Iris pigment epithelial cell (primary cell): ENCODE data around the gene SRRM3.
A peak's percentile ranks its signal among the peaks of the same experiment; 100 is the strongest.
"Not testable (repeated sequence)": the region's sequence is repeated elsewhere in the genome, so short reads cannot be mapped to it uniquely, and the experiment has no call there.

Source experiments
- DNase-seq: peaks from one replicate; pipeline ENCODE4 v3.0.0-alpha.2; 2011; ENCODE audit warnings: low read depth

SRRM3 gene

DNA sequence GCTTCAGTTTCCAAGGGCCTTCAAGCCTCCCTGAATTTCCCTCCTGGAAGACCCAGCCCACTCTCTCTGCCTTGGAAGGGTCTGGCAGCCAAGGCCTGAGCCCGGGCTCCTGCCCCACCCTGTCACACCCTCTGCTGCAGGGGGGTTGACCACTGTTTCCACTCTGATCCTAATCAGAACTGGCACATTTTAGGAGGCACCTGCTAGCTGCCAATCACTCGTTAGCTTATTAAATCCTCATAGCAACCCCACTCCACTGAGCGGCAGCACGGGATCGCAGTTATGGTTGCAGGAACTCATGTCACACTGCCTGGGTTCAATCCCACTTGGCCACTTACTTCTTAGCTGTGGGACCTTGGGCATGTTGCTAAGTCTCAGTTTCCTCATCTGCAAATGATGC is 113.7 kb downstream of the SRRM3 start:
- DNase-seq: no peak

DNA sequence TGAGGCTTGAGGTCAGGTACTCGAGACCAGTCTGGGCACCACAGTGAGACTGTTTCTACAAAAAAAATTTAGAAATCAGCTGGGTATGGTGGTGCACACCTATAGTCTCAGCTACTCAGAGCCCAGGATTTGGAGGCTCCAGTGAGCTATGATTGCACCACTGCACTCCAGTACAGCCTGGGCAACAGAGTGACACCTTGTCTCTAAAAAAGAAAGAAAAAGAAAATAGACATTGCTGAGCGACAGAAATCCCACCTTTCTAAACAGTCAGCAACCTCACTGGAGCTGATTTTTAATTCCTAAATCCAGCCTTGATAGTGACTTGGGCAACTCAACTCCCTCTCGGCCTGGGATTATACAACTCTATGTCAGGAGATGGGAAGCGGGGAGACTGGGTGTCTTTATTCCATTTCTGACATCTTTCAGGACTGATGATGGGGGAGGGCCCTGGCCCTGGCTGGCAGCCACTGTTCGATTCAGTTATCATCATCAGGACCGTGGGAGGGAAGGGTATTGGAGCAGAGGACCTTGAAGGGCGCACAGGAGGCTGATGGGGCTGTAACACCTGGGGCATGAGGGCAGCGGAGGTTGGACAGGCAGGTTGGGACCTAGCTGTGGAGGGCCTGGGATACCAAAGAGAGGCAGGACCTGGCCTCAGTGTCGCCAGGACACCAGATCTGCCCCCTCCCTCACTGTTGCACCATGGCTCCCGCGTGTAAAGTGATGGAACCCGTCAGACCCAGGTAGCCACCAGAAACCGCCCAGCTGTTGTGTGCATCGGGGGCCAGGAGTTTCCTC is 115.5 kb downstream of the SRRM3 start:
- DNase-seq: no peak

DNA sequence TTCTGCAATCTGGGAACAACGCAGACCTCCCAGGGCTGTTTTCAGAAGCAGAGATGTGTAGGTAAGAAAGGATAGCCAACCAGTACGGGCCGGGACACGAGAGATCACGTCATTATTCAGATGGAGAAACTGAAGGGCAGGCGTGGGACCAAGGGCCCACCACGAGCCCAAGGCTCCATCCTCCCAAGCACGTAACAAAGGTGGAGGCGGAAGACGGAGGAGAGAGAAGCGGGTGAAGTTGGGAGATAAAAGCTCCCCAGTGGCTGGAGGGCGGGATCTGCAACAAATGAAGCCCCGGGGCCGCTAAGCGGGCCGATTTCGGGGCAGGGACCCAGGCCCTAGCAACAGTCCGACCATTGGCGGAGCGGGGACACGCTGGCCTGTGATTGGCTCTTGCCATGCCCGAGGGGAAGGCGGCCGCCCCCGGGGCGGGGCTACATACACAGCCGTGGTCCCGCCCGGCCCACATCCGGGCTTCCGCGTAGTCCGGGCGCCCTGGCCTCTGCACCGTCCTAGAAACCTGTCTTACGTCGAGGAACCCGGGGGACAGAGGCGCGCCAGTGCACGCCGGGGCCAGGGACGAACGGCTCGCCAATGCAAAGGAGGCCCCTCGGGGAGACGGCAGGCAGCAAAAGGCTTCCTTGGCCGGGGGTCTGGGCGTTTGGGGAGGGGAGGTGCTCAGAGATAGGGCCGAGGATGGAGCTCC is 116.2 kb downstream of the SRRM3 start:
- peak; percentile 97 for DNase-seq

DNA sequence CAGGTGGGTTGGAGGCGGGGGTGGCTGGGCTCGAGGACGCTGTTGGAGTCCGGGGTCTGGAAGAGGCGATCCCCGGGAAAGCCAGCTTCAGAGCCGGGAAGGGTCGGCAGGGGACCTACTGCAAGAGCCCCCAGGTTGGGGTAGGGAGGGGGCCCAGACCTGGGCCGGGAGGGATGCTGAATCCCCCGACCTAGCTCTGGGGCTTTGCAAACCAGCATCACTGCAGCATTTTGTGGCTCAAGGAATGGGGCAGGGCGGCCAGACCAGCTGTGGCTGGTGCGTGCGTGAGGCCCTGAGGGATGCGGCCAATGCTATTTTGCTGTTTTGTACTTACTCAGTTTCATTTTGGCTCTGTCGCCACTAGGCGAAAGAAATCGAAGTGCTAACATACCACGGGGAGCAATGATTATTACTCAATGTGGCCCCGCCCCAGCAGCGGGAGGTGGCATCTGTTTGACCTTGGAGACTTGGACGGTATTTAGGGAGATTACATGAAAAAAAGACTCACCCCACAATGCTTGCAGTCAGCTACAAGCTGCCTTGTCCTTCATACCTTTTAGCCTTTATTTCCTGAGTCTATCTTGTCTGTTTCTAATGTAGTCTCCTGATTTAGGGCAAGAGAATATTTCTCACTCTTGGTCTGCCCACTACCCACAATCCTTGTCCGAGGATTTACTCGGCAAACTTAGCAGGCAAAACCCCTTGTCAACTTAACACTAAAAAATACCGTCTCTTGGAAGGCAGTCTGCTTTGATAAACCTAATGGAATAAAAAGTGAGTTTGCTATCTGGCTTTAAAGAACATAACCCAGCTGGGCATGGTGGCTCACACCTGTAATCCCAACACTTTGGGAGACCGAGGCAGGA is 117.0 kb downstream of the SRRM3 start:
- peak; percentile 96 for DNase-seq

DNA sequence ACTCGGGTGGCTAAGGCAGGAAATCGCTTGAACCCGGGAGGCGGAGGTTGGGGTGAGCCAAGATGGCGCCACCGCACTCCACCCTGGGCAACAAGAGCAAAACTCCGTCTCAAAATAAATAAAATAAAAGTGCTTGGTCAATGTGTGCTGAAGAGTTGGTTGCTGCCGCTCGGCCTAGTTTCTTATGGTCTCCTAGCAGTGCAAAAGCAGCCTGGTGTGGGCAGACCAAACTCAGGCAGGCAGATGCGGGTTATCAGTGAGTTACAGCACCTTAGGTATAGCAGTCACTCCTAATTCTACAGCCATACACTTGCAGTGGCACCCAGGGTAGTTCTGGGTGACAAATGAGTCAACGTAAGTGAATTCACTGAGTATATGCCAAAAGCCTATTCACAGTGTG is 123.4 kb downstream of the SRRM3 start:
- DNase-seq: no peak

DNA sequence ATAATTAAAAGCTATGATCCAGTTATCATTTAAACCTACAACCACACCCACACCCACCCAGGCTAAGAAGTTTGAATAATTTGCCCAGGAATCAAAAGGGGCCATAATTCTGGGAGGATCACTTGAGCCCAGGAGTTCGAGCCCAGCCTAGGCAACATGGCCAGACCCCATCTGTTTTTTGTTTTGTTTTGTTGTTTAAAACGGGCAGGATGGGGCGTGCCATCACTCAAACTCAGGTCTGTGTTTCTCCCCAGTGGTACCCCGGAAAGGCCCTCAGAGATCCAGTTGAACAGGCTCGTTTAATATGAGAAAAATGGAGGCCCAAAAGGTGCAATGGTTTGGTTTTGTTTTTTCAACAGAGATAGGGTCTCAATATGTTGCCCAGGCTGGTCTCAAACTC is 124.1 kb downstream of the SRRM3 start:
- no peak for DNase-seq

DNA sequence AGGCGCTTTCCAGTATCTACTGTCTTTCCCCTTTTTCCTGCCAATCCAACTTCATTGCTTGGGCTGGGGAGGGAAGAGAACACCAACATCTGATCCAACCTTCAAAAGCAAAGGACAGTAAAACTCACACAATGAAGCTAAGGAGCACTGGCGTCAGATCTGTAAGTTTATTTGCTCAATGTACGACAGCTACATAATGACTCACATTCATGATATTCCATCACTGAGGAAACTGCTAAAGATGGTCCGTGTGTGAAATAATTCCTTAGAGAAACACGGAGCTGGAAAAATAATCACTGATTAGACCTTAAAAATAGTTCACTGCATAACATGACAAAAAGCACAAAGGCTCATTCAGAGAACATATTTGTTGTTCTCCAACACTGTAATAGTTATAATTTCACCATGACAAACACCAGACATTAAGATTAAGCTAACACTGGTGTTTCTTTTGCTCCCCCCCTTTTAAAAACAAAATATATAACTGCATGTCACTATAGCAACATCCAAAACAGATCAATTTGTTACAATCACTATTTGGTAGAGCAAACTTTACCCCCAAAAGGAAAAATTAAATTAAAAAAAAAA is 125.0 kb downstream of the SRRM3 start:
- DNase-seq: peak; percentile 80

DNA sequence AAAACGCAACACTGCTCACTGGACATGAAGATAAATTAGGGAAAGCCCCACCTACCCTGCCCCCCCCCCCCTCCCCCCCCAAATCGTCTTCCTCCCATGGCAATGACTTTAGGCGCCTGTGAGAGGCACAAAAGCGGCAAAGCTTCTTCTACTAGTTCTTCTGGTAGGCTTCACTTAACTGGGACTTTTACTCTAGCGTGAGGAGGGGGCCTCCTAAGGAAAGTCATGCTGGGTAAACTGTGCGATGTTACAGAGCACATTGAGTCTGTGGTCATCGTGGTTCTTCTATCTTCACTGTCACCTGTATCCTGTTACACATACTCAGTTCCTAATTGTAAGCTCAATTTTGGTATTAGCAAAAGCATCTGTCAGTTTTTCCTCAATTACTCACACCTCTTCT is 125.9 kb downstream of the SRRM3 start:
- no peak for DNase-seq

DNA sequence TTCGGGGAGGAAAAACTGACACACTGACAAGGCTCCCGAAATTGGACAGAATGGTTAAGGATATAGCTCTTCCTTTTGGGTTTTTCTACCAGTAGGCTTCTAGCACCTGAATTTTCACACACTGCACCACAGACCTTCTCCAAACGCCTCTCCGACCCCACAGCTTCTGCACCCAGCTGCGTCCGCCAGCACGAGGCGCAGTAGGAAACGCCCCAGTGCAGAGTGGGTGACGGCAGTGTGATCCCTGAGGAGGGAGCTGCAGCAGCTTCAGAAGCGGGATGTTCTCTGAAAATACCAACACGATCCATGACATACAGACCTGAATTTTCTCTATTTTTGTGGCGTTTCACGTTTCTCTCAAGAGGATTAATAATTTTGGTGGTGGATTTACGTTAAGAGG is 126.7 kb downstream of the SRRM3 start:
- no peak for DNase-seq

DNA sequence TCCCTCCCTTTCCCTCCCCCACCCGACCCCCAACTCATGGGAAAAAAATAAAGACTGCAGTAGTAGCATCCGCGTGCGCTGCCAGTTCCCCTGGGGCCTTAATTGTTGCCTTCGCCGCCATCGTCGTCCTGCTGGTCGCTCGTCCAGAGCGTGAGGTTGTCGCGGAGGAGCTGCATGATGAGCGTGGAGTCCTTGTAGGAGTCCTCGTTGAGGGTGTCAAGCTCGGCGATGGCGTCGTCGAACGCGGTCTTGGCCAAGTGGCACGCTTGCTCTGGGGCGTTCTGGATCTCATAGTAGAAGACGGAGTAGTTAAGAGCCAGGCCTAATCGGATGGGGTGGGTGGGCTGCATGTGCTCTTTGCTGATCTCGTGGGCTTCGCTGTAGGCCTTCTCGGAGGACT is 127.8 kb downstream of the SRRM3 start:
- DNase-seq: no peak

DNA sequence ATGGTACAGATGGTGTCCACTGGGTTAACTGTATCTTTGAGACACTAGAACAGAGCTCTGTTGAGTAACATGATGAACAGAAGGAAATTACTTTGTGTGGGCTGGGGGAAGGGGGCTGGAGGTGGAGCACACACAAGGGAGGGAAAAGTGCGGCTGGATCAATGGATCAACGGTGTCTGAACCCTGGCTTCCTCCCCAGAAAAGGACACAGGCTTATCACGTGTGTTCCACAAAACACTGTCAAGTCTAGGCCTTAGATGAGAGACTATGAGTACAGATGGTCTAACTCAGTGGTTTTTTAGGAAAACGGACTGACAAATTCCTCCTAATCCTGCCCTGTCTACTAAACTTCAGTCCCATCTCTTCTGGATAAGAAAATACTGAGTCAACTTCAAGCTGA is 128.6 kb downstream of the SRRM3 start:
- no peak for DNase-seq

DNA sequence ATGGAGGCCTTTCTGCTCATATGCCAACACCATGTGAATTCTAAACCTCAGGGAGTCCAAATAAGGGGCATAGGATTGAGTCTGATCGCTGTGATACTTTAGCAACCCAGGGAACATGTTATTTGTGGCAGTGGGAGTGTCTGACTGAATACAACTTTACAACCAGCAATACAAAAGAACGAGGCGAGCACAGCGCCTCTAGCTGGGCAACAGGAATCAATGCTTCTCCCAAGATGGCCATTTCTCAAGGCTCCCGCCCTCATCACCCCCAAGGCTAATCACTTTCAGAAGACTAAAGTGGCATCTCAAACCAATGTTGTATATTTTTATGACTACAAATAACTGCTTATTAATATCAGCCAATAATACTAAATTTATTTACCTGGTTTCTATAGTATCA is 129.0 kb downstream of the SRRM3 start:
- DNase-seq: no peak

DNA sequence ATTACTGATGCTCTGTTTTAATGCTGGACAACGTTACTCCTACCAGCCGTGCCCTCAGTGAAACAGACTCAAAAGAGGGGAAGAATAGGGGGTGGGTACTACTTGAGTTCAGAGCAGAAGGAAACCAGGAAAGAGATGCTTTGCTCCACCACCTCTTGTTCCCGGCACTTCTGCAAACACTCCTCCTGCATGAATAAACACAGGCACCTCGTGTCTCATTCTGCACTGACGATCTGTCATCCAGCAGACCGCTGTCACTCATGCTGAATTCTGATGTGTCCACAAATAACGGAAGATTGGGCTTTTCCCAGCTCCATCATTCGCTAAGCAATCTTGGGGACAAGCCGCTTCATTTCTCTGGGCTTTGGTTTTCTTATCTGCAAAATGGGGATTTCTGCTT is 130.4 kb downstream of the SRRM3 start:
- DNase-seq: no peak

DNA sequence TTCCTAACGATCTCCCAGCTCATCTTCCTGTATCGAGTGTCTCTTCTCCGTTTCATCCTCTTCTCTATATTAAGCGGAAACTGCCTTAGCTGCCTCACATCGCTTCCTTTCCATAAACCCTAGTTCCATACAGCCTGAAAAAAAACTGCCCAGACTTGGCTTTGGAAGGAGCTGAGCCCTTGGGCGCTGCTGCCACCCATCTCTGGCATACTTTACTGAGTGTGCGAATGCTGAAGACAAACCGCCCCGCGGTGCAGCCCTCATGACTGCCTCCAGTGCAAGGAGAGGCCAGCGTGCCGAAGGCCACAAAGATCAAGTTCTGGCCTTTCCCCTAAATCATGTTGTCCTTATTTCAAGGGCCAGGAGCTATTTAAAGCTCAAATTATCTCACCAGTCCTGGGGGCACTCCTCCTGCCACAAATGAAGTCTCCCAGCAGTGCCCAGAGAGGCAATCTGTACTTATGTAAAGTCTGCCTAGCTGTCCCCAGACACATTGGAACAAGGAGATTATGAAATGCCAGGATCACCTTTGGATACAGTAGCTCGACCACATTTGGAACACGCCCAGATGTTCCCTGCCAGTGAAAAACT is 131.9 kb downstream of the SRRM3 start:
- no peak for DNase-seq

DNA sequence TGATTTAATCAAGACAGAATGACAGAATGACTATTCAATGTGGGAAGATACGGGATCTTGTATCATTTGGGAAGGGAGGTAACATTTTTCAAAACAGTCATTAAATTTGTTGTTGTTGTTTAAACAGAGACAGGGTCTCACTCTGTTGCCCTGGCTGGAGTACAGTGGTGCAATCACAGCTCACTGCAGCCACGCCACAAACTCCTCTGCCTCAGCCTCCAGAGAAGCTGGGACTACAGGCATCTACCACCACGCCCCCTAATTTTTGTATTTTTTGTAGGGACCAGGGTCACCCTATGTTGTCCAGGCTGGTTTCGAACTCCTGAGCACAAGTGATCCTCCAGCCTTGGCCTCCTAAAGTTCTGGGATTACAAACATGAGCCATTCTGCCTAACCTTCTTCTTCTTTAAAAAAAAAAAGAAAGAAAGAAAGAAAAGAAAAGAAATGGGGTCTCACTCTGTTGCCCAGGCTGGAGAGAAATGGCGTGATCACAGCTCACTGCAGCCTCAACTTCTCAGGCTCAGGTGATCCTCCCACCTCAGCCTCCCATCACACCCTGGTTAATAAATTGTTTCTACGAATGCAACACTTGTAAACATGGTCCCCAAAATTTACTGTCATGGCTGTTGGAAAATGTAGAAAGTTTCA is 132.7 kb downstream of the SRRM3 start:
- DNase-seq: no peak

DNA sequence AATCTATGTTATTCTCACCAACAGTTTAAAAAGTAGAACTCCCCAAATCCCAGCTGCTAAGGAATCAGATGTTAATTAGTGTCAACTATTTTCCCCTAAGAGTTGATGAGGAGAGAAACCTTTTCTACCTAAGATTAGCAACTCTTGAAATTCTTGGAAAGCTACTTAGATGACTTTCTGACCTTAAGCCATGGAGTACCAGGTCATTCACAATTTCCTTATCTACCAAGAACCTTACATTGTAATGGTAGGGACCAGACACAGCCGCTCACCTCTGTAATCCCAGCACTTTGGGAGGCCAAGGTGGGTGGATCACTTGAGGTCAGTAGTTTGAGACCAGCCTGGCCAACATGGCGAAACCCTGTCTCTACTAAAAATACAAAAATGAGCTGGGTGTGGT is 133.7 kb downstream of the SRRM3 start:
- DNase-seq: not testable (repeated sequence)

DNA sequence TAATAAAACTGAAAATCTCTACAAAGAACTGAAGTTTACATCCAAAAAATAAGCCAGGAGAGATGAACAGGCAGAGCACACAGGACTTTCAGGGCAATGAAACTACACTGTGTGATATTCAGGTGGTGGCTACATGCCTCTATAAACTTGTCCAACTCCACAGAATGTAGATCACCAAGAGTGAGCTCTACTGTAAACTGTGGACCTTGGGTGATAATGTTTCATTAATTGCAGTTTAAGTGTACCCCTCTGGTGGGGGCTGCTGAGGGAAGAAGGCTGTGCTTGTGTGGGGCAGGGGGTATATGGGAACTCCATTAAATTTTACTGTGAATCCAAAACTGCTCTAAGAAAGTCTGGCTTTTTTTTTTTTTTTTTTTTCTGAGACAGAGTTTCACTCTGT is 134.4 kb downstream of the SRRM3 start:
- DNase-seq: no peak
